Natural killer cell (primary cell): ENCODE data around the gene MPO. TPM values are rescaled to one million over a fixed set of nuclear protein-coding genes. Genes with fewer than 3 reads are reported as not detected.

Experiments used
- ATAC-seq, 3 donors: fragments of 150-1000 bp in 2 of 3; fragments of 200-7000 bp in 1 of 3; cut with Tn5 transposase; 1 replicate in 1 of 3; 2 replicates in 2 of 3; pipeline ENCODE4 v1.10.0; 2021; ENCODE audit warnings: mild to moderate bottlenecking in 2 of 3, moderate library complexity in 2 of 3
- DNase-seq, 2 donors: peaks; one replicate each; pipeline versions ENCODE4 v3.0.0 to v3.0.0-alpha.2; 2013 to 2021; ENCODE audit warnings: mixed read lengths in 1 of 2
- H3K27ac ChIP-seq: one replicate; pipeline ENCODE4 v1.5.1; 2013; ENCODE audit warnings: mild to moderate bottlenecking, low read length
- H3K27me3 ChIP-seq: one replicate; pipeline ENCODE4 v1.6.1; 2013; ENCODE audit warnings: low read length; ENCODE audit not compliant: control insufficient read depth, insufficient read depth
- H3K36me3 ChIP-seq: one replicate; pipeline ENCODE4 v1.6.1; 2013; ENCODE audit warnings: low read length; ENCODE audit not compliant: control insufficient read depth, insufficient read depth
- H3K4me1 ChIP-seq: one replicate; pipeline ENCODE4 v1.6.1; 2013; ENCODE audit warnings: low read length; ENCODE audit not compliant: control insufficient read depth, insufficient read depth
- H3K4me3 ChIP-seq: one replicate; pipeline ENCODE4 v1.5.1; 2013; ENCODE audit warnings: low read length
- H3K9me3 ChIP-seq: one replicate; pipeline ENCODE4 v1.6.1; 2013; ENCODE audit warnings: low read length; ENCODE audit not compliant: control insufficient read depth, insufficient read depth
- H3K27ac Mint-ChIP-seq, 2 donors: one replicate each; pipeline ENCODE4 v1.8.0; 2022; ENCODE audit warnings: mild to moderate bottlenecking in 2 of 2, mixed read lengths in 2 of 2, moderate library complexity in 1 of 2
- H3K27me3 Mint-ChIP-seq, 2 donors: one replicate each; pipeline ENCODE4 v1.8.0; 2022; ENCODE audit warnings: low read depth in 2 of 2, mixed read lengths in 2 of 2
- H3K36me3 Mint-ChIP-seq: one replicate; pipeline ENCODE4 v1.8.0; 2022; ENCODE audit warnings: mixed read lengths
- H3K4me1 Mint-ChIP-seq, 2 donors: one replicate each; pipeline ENCODE4 v1.8.0; 2022; ENCODE audit warnings: mixed read lengths in 2 of 2
- H3K4me3 Mint-ChIP-seq: one replicate; pipeline ENCODE4 v1.8.0; 2022; ENCODE audit warnings: mild to moderate bottlenecking, moderate library complexity, mixed read lengths
- H3K9me3 Mint-ChIP-seq, 2 donors: one replicate each; pipeline ENCODE4 v1.8.0; 2022; ENCODE audit warnings: mixed read lengths in 2 of 2
- WGBS: methylation state at CpG from one replicate; pipeline ENCODE4 v1.1.7; 2013; ENCODE audit warnings: missing lambda C conversion rate; ENCODE audit not compliant: insufficient coverage; 5-methylcytosine and 5-hydroxymethylcytosine counted together
- intact Hi-C: fragments of 100-400 bp; cut with micrococcal nuclease; formaldehyde crosslinking; loops from one replicate; pipeline ENCODE4 v1.14.2; 2022
- total RNA-seq, 4 donors: library from RNA; stranded (reverse); fragments of 120-200 nt in 1 of 4; gene quantifications; one replicate each; pipeline versions ENCODE4 v1.2.3 to v1.2.4, GENCODE V29; 2013 to 2022
- TF ChIP-seq, protein P1 (sequence below): fragments of 200-600 bp; IDR thresholded peaks from one replicate; pipeline ENCODE4 v1.8.0; 2022; ENCODE audit warnings: antibody characterized with exemption

Gene MPO
- total RNA-seq, 3 donors from 2014 or later (not counting 1 experiment from before 2014, with no cell fraction given) = 1.8 to 1.9 TPM; not detected in 1

- DNase-seq = no peak
- no peak overlapping the region for H3K4me3 ChIP-seq
- peaks cover 2% of the 10 kb centered on the region for H3K27me3 ChIP-seq
- H3K27ac ChIP-seq = no peak overlapping the region
- H3K36me3 ChIP-seq = no peaks in the 10 kb centered on the region
- Mint-ChIP-seq H3K4me3 (no peak overlapping the region), H3K27ac (no peak overlapping the region), H3K36me3 (no peaks in the 10 kb centered on the region), H3K27me3 (peaks cover 17 to 25% of the 10 kb centered on the region in 2 donors), H3K4me1 (peaks cover 17 to 31% of the 10 kb centered on the region in 2 donors), H3K9me3 (no peaks in the 10 kb centered on the region)
- 78% methylated on average over 1 of the region's 1 CpG for WGBS
- H3K9me3 ChIP-seq = no peaks in the 10 kb centered on the region
- TF ChIP-seq, protein P1, sequence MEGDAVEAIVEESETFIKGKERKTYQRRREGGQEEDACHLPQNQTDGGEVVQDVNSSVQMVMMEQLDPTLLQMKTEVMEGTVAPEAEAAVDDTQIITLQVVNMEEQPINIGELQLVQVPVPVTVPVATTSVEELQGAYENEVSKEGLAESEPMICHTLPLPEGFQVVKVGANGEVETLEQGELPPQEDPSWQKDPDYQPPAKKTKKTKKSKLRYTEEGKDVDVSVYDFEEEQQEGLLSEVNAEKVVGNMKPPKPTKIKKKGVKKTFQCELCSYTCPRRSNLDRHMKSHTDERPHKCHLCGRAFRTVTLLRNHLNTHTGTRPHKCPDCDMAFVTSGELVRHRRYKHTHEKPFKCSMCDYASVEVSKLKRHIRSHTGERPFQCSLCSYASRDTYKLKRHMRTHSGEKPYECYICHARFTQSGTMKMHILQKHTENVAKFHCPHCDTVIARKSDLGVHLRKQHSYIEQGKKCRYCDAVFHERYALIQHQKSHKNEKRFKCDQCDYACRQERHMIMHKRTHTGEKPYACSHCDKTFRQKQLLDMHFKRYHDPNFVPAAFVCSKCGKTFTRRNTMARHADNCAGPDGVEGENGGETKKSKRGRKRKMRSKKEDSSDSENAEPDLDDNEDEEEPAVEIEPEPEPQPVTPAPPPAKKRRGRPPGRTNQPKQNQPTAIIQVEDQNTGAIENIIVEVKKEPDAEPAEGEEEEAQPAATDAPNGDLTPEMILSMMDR = no peak
- intact Hi-C loops = loop anchor here (5.0 kb wide), 1 partner anchor 201 kb away; no protein-coding TSS in a partner anchor
- H3K4me1 ChIP-seq = peaks cover 33% of the 10 kb centered on the region
- no peak for ATAC-seq
Measured at GRCh38 chr17:58246781-58247180, 34.0 kb downstream of the MPO start.

GRCh38 chr17:58246104-58246740 lies 34.5 kb downstream of the MPO start:
- intact Hi-C loops = loop anchor here (5.0 kb wide), 1 partner anchor 201 kb away; no protein-coding TSS in a partner anchor
- Mint-ChIP-seq H3K27ac (no peak overlapping the region), H3K36me3 (no peaks in the 10 kb centered on the region), H3K4me1 (peaks cover 17 to 31% of the 10 kb centered on the region in 2 donors), H3K9me3 (no peaks in the 10 kb centered on the region), H3K27me3 (peaks cover 21 to 27% of the 10 kb centered on the region in 2 donors), H3K4me3 (no peak overlapping the region)
- ATAC-seq = no peak
- TF ChIP-seq, protein P1 = no peak
- H3K4me1 ChIP-seq = peaks cover 33% of the 10 kb centered on the region
- H3K27ac ChIP-seq = no peak overlapping the region
- 89% methylated on average over 13 of the region's 13 CpGs for WGBS
- H3K27me3 ChIP-seq = peaks cover 4% of the 10 kb centered on the region
- no peaks in the 10 kb centered on the region for H3K9me3 ChIP-seq
- DNase-seq = no peak
- no peak overlapping the region for H3K4me3 ChIP-seq
- H3K36me3 ChIP-seq = no peaks in the 10 kb centered on the region

- no peaks in the 10 kb centered on the region for H3K36me3 ChIP-seq
- ATAC-seq = no peak
- H3K4me1 Mint-ChIP-seq = peaks cover 17 to 31% of the 10 kb centered on the region in 2 donors
- H3K27ac Mint-ChIP-seq = no peak overlapping the region
- 94% methylated on average over 9 of the region's 10 CpGs for WGBS
- DNase-seq = no peak
- H3K4me1 ChIP-seq = peaks cover 33% of the 10 kb centered on the region
- no peaks in the 10 kb centered on the region for H3K36me3 Mint-ChIP-seq
- no peaks in the 10 kb centered on the region for H3K9me3 ChIP-seq
- H3K27ac ChIP-seq = no peak overlapping the region
- no peak overlapping the region for H3K4me3 ChIP-seq
- H3K9me3 Mint-ChIP-seq = no peaks in the 10 kb centered on the region
- TF ChIP-seq, protein P1 = no peak
- H3K27me3 ChIP-seq = peaks cover 4% of the 10 kb centered on the region
- no peak overlapping the region for H3K4me3 Mint-ChIP-seq
- intact Hi-C loops = loop anchor here (5.0 kb wide), 1 partner anchor 202 kb away; no protein-coding TSS in a partner anchor
- peaks cover 23 to 33% of the 10 kb centered on the region in 2 donors for H3K27me3 Mint-ChIP-seq
Measured at GRCh38 chr17:58245428-58246103, 35.2 kb downstream of the MPO start.
